RPMI8226 (cell line): ENCODE data around the gene CACNA1I.

Experiments used
- DNase-seq: peaks from one replicate; pipeline ENCODE4 v3.0.0-alpha.2; 2015

The CACNA1I gene

DNA sequence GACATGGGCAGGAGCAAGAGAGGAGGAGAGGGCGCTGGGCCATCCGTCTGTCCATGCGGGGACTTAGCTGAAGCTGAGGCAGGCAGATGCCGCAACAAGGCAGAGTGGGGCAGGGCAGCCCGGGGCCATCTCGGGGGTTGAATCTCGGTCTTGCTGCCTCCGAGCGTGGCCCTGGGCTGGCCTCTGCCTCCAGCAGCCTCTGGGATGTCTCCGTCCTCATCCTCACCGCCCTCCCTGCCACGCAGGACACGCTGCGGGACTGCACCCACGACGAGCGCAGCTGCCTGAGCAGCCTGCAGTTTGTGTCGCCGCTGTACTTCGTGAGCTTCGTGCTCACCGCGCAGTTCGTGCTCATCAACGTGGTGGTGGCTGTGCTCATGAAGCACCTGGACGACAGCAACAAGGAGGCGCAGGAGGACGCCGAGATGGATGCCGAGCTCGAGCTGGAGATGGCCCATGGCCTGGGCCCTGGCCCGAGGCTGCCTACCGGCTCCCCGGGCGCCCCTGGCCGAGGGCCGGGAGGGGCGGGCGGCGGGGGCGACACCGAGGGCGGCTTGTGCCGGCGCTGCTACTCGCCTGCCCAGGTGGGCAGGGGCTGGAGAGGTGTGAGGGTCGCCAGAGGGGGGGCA is 108.4 kb downstream of the CACNA1I start:
- DNase-seq, result no peak

DNA sequence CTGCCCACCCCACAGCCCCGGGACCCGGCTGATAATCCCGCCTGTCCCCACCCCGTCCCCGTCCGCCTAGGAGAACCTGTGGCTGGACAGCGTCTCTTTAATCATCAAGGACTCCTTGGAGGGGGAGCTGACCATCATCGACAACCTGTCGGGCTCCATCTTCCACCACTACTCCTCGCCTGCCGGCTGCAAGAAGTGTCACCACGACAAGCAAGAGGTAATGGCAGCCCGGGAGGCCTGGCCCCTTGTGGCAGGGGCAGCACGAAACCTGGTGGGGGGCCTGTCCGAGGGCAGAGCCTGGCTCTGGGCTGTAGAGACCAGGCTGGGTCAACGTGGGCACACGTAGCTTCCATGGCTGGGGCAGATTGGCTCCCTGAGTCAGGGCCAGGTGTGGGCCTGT is 109.1 kb downstream of the CACNA1I start:
- no peak for DNase-seq

DNA sequence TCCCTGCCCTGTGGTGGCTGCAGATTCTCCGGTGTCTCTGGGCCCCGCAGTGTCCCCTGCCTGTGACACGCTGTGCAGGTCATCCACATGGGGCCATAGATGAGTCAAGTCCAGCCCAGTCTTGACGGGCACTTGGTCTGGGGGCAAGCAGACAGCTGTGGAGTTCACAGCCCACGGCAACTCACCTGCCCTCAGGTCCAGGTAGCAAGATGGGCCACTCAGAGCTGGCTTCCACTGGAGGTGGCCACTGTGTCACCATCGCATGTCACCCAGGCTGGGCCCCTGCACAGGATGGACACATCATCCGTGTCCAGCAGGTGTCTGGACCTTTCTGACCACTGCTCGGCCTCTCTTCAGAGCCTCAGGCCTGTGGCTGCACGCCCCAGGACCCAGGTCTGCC is 109.9 kb downstream of the CACNA1I start:
- DNase-seq, result no peak

DNA sequence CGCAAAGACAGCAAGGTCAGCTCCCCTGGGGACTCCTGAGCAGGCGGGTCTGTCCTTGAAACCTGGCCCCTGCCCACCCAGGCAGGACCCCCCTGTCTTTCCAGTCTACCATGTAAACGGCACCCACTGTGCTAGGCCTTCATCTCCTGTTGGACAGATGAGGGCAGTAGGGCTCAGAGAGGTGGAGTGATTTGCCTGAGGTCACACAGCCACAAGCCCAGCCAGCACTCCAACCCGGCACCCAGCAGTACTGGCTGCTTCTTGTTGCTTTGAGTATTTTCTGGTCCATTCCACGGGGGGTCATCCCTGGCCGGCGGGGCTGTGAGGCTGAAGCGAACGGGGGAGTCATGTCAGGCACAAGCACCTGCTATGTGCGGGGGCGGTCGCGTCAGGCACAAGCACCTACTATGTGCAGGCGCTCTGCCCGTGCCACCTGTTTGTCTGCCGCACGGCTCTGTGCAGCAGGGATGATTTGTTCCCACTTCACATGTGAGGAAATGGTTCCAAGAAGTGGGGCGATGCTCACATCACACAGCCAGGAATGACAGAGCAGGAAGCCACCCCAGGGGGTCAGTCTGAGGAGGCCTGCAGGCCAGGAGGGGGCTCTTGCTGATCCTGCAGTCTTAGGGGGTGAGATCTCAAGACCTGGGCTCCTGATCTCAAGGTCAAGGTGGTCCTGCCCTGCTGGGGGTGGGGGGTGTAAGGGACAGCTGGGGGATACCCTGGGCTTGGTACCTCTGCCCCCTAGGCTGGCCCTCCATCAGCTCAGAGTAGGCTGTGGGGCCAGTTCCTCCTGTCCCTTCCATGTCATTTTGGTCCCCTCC is 110.7 kb downstream of the CACNA1I start:
- no peak for DNase-seq

DNA sequence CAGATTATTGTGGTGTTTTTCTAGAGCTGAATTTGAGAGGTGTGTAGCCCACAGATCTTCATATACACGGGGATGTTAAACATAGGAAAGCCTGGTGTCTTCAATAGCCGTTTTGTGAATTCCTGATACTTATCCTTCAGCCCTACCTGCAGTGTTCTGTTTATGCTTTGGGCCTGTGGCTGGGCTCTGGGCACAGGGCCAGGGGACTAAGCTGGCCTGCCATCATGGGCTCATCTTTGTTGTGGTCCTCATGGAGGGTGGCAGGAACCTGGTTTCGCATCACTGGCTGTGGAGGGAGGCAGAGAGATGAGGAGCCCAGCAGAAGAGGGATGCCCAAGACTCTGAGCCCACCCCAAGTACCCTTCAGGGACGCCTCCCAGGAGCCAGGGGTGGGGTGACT is 112.4 kb downstream of the CACNA1I start:
- DNase-seq, result no peak

DNA sequence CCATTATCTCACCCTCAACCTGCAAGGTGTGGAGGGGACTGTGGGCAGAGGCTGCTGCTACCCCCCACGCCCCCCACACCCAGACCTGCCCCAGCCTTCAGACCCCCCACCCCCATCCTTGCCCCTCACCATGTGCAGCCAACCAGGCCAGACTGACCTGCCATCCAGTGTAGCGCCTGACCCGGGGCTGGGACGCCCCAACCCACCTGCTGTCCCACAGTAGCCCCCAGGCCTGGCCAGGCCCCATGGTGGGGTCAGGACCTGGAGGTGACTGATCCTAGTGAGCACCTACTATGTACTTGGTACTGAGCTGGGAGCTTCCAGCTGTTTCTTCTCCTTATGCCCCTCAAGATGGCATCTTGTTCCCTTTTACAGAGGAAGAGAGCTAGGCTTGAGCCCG is 113.1 kb downstream of the CACNA1I start:
- DNase-seq, result no peak

DNA sequence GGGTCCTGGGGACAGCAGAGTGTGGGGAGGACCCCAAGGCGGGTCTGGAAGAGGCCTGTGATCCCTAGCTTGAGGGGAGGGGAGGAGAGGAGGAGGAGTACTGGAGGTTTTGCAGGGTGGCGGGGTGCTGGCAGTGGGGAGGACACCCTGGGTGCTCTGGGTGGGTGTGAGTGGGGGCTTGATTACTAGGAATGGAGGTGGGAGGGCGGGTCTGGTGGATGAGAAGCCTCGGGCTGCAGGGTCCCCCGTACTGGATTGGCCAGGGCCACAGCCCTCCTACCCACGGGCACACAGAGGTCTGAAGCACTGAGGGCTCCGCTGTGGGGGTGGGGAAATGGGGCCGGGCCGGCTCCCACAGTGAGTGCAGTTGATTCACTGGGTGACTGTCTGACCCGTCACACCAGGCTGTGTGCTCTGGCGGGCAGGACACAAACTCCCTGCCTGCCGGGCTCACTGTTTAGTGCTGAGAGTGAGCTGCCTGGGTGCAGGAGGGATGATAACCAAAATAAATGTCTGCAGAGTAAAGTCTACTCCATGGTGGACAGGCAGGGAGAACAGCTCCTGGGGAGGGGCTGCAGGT is 114.2 kb downstream of the CACNA1I start:
- no peak for DNase-seq

DNA sequence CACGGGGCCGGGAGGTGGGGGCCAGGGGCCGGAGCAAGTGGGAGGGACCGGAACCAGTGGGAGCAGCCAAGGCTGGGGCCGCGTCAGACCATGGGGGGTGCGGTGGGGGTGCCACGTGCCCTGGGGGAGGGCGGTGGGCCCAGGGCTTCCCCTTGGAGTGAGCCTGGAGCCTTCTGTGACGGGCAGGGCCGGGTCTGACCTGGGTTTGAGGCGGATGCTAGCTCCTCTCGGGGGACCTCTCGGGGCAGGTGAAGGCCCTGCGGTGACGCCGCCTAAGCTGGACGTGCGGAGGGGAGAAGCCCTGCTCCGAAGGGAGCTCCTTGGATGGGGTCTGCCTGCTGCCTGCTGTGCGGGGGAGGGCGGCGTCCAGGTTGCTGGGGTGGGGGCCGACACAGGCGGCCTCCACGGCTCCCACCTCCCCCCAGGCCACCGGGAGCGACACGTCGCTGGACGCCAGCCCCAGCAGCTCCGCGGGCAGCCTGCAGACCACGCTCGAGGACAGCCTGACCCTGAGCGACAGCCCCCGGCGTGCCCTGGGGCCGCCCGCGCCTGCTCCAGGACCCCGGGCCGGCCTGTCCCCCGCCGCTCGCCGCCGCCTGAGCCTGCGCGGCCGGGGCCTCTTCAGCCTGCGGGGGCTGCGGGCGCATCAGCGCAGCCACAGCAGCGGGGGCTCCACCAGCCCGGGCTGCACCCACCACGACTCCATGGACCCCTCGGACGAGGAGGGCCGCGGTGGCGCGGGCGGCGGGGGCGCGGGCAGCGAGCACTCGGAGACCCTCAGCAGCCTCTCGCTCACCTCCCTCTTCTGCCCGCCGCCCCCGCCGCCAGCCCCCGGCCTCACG is 115.0 kb downstream of the CACNA1I start:
- DNase-seq, result no peak

DNA sequence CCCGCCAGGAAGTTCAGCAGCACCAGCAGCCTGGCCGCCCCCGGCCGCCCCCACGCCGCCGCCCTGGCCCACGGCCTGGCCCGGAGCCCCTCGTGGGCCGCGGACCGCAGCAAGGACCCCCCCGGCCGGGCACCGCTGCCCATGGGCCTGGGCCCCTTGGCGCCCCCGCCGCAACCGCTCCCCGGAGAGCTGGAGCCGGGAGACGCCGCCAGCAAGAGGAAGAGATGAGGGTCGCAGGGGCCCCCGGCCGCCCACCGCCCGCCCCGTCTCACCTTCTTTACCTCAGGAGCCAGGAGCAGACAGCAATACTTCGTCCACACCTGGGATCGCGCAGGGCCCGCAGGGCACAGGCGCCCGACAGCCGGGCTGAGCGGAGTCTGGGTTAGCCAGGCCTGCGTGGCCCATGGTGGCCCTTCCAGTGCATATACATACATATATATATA is 115.6 kb downstream of the CACNA1I start:
- no peak for DNase-seq

DNA sequence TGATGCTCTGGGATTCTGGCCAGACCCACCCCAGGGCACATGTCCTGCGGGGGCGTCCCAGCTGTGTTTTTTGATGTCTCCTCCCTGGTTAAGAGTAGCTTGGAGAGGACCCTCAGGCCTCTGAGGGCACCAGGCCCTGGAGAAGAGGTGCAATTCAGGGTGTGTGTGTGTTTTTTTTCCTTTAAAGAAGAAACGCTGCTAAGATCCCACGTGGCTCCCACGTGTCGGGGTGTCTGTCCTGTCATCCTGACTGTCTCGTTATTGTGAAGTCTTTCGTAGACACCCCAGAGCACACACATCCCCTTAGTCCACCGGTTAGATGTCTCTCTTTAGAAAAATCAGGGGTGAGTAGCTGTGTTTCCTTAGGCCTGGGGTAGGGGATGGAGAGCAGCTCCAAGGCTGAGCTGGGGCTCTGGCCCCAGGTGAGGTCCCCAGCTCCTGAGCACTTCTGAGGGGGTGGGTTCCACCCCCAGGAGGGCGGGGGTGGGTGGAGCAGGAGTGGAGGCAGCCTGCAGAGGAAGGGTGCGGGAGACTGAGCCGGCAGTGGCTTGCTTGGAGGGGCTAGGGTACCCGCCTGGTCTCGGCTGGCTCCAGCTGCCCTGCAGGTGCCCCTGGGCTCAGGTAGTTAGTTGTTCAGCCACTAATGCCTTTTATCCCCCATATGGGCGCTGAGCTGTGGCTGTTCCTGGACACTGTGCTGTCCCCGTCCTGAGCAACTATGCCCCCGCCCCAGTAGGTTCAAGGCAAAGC is 116.4 kb downstream of the CACNA1I start:
- no peak for DNase-seq

DNA sequence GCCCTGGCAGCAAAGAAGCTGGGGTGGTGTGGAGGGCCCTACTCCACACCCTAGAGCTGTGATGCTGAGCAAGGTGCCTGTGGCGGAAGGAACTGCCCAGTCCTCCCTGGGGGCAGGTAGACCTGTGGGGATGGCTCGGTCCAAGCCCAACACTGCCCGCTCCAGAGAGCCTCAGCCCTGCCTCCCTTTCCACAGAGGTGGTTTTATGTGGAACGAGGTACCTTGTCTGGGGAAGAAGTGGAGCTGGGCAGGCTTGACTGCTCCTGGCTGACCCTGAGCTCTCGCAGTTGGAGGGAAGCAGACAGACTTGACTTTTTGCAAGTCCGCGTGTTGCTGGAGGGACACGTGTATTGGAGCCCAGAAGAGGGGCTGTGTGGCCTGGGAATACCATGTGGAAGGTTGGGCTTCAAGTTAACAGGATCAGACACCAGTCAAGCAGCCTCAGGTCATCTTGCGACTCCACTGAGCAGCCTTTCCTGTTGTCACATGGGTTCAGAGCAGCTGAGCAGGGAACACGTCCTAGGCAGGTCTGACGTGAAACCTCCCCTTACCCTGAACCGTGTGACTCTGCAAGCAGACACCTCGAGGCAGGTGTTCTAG is 117.7 kb downstream of the CACNA1I start:
- no peak for DNase-seq

DNA sequence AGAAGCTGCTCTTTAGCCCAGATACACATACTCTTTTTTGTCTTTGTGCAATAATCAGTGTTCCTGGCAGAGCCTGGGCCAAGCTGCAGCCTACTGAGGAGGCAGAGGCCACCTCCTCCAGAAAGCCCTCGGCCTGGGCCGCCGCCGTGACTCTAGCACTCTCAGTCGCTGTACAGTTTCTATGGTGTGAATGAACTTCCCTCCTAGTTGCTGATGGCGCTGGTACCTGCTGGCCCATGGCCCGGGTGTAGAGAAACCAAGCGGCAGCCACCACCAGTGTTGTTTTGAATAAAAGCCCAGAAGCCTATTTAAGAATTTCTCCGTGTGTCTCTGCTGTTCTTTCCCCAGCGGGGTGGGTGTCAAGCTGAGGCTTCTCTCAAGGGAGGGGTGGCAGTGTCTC is 118.9 kb downstream of the CACNA1I start:
- no peak for DNase-seq

DNA sequence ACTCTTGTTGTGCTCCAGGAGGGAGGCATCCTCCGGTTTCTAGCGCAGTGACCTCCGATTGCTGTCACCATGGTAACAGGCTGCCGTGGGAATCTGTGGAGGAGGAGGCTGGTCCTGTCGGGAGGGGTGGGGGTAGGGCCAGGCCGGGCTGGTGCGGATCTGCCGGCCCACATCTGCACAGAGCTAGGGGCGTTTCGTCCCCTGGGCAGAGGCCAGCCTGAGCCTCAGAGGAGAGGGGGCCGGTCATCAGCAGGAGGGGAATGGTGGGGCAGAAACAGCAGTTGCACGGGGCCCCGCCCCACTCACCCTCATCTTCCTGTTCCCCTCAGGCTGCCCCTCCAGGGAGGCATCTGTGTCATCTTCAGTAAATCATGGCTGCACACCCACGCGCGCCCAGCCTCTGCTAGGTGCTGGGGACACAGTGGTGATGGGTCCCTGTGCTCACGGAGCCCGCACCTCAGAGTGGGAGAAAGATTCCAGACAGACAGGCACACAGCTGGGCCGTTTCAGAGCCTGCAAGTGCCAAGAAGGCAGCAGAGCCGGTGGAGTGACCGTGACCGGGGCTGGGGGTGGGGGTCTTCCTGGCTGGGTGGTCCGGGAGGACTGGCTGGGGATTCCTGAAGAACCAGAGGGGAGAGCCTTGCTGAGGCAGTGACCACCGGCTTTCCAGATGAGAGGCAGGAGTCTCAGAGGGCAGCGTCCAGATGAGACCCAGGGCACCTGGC is 120.5 kb downstream of the CACNA1I start:
- no peak for DNase-seq

DNA sequence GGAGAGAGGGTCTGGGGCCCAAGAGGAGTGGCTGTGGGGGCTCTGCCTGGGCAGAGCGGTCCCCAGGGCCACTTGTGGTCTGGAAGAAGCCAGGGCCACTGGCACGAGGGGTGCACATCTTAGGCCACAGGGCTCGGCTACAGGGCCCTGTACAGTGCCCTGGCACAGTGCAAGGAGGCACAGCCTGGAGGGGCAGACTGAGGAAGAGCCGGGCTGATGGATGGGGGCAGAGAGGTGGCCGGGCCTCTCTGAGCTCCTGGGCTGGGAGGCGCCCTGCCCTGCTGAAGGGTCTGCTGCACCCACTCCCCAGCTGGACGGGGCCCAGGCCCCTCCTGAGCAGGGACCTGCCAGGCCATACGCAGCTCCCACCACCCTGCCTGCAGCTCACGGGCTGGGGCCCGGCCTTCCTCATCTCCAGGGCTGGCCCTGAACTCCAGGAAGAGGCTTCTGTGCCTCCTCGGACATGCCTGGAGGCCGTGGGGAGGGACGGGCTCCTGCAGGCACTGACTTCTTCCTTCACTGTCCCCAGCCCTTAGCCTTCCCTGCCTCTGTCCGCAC is 123.5 kb downstream of the CACNA1I start:
- no peak for DNase-seq

DNA sequence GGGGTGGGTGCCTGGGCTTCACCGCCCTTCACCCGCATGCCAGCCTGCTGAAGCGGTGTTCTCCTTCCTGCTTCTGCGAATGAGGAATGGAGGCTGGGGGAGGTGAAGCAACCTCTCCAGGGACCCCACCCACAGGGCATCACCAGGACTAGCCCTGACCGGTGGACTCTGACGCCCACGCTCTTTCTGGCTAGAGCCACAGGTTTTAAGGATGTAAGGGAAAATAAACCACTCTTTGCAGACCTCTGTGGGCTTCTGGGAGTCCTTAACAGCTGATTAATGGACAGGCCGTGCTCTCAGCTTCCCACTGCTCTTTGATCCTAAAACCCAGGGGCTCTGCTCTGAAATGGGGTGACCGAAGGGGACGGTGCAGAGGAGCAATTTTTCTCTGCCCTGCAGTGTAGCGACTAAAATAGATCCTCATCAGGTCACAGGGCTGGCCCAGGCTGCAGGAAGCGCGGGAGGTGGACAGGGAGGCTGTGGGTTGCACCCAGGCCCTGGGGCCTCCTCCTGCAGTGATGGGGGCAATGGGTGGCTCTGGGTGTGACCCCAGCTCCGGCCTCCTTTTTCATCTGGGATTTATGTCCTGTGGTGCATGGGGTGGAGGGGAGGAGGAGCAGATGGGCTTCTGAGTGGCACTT is 127.4 kb downstream of the CACNA1I start:
- no peak for DNase-seq

DNA sequence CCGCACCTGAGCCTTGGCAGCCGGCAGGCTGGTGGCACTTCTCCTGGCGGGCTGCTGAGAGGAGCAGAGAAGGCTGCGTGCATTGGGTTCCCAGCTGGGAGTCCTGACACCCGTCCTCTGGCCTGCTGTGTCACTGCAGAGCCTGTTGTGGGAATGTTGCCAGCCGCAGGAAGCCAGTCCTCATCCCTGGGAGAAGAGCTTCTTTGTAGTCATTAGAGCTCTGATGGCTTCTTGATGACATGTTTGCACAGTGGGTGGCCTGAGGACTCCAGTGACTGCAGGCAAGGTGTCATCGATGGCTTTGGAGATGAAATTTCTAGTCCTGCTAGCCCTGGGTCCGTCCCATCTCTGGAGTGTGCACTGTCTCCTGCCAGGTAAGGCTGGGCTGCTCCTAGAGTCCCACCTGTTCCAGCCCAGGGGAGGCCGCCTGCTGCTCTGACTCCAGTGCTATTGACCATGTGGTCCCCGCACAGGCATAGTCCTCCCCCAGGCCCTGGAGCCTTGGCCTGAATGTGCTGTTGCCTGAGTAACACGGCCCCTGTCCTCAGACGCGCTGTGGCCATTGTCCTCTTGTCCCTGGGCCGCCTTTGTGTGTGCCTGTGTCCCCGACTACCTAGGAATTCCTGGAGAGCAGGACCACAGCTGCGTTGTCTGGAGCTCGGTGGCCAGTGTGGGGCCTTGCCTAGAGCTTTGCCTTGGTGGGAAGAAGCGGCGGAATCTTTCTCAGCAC is 129.2 kb downstream of the CACNA1I start:
- DNase-seq, result no peak

DNA sequence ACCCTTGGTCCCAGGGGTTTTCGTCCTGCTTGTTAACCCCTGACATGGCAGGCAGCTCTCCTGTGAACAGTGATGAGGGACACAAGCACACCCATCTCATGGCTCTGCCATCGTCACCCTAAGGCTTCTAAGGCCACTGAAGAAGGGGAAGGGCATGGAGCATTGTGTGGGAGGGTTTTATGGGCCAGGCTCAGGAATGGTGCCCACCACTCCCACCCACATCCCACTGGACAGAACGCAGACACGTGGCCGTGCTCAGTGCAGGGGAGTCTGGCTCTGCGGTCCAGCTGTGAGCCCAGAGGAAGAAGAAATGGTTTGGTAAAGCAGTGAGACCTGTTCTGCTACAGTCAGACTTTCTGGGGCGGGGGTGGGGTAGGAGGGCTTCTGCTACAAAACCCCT is 130.0 kb downstream of the CACNA1I start:
- DNase-seq, result no peak

DNA sequence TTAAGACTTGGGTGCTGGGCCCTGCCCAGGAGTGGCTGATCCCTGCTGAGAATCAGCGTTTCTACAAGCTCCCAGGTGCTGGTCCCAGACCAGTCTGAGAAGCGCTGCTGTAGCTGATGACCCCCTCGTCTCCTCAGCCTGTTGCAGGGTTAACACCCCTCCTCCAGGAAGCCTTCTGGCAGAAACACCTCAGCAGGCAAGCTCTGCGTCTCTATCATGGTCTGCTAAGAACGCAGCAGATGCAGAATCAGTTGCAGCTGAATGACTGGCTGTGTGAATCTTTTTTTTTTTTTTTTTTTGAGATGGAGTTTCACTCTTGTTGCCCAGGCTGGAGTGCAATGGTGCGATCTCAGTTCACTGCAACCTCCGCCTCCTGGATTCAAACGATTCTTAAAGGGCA is 132.5 kb downstream of the CACNA1I start:
- DNase-seq, result no peak

DNA sequence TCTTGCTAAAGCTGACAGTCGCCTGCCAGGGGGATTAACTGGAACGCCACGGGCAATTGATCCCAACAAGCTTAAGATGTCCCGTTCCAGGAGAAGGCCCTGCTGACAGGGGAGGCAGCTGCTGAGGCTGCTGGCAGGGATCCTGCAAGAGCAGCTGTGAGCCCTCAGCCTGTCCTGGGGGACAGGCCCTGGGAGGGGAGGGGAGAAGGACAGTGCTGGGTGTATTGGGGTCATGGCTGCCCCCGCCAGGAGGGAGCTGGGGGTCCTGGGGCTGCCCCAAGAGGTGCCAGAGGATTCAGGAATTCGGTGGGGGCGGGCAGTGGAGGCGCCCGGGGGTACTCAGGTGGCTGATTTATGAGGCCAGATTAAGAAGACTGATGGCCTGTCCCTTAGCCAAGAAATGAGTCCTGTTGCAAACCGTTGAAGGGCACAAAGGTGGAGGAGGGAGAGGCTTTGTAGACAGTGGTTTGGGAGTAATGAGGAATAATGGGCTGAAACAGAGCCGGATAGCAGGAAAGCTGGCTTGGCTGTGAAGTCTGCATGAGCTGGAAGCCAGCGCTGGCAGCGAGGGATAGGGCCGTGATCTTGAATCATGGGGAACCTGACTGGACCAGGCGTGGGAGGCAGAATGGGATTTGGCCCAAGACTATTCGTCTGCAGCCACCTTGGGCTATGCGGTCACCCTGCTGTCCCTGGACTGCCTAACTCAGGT is 133.5 kb downstream of the CACNA1I start:
- DNase-seq, result no peak
